ENCODE measurements around the gene TMEM129. TPM values are rescaled to one million over a fixed set of nuclear protein-coding genes. Genes with fewer than 3 reads are reported as not detected.
A peak's percentile ranks its signal among the peaks of the same experiment; 100 is the strongest.

TMEM129 gene
- total RNA-seq, 2 experiments from 2014 or later, result 39.2 to 44.0 TPM

GRCh38 chr4:1727117-1728031 lies 6.3 kb upstream of the TMEM129 start:
- Histone ChIP-seq H4K20me1 (ENCODE audit: insufficient read depth, low read length) (peaks cover 26% of the 10 kb centered on the region), H3K4me3 (ENCODE audit: low read depth, low read length, poor library complexity, severe bottlenecking) (no peak overlapping the region), H3K4me2 (ENCODE audit: low read length) (no peak overlapping the region), H3K9me3 (ENCODE audit: low read length) (no peaks in the 10 kb centered on the region), H3K9me2 (ENCODE audit: insufficient read depth, low read length) (no peaks in the 10 kb centered on the region), H2AFZ (ENCODE audit: low read length) (no peak overlapping the region), H3K36me3 (ENCODE audit: insufficient read depth, low read length) (peaks cover 95% of the 10 kb centered on the region), H3K27ac (ENCODE audit: low read depth, low read length, poor library complexity, severe bottlenecking) (no peak overlapping the region), H3K4me1 (ENCODE audit: insufficient read depth, low read length, poor library complexity, severe bottlenecking) (peaks cover 39% of the 10 kb centered on the region), H3K79me2 (ENCODE audit: insufficient read depth, low read depth, low read length) (peaks cover 84% of the 10 kb centered on the region)
- no TSS peak for BruUV-seq (replicated peaks)
- ChIA-PET POLR2A (no interaction called here), CTCF (ENCODE audit: unreplicated experiment) (no interaction called here)
- DNase-seq (ENCODE audit: low spot score), result no peak
- intact Hi-C loops (cut with micrococcal nuclease; ENCODE audit: unreplicated experiment), result loop anchor here (2.0 kb wide), 1 partner anchor 19 kb away; no protein-coding TSS in a partner anchor
- TF ChIP-seq CTCF (conservative IDR thresholded peaks at IDR 0.05; ENCODE audit: low read length) (no peak), EZH2phosphoT487 (IDR thresholded peaks at IDR 0.05; ENCODE audit: borderline replicate concordance, low read depth, low read length) (no peak)

- Histone ChIP-seq H3K36me3 (ENCODE audit: insufficient read depth, low read length) (peaks cover 93% of the 10 kb centered on the region), H3K4me1 (ENCODE audit: insufficient read depth, low read length, poor library complexity, severe bottlenecking) (peaks cover 39% of the 10 kb centered on the region), H3K4me2 (ENCODE audit: low read length) (peak overlapping the region; percentile 2; the same call in 1 of the 2 replicates), H3K9me2 (ENCODE audit: insufficient read depth, low read length) (no peaks in the 10 kb centered on the region), H3K27ac (ENCODE audit: low read depth, low read length, poor library complexity, severe bottlenecking) (no peak overlapping the region), H2AFZ (ENCODE audit: low read length) (no peak overlapping the region), H3K4me3 (ENCODE audit: low read depth, low read length, poor library complexity, severe bottlenecking) (no peak overlapping the region), H4K20me1 (ENCODE audit: insufficient read depth, low read length) (peaks cover 26% of the 10 kb centered on the region), H3K79me2 (ENCODE audit: insufficient read depth, low read depth, low read length) (peaks cover 91% of the 10 kb centered on the region), H3K9me3 (ENCODE audit: low read length) (no peaks in the 10 kb centered on the region)
- no TSS peak for BruUV-seq (replicated peaks)
- CTCF ChIA-PET (ENCODE audit: unreplicated experiment), result interaction anchor here (0.6 to 1.0 kb wide), 2 partner anchors 24 to 35 kb away, joined by 3 read pairs; no protein-coding TSS in a partner anchor
- peak; percentile 83 for DNase-seq (ENCODE audit: low spot score)
- intact Hi-C loops (cut with micrococcal nuclease; ENCODE audit: unreplicated experiment), result loop anchor here (1.0 to 2.0 kb wide), 2 partner anchors 18 to 33 kb away; no protein-coding TSS in a partner anchor
- POLR2A ChIA-PET, result interaction anchor here (0.6 kb wide), 1 partner anchor 938 kb away, joined by 4 read pairs; no protein-coding TSS in a partner anchor
- TF ChIP-seq CTCF (conservative IDR thresholded peaks at IDR 0.05; ENCODE audit: low read length), result peak; percentile 98
- TF ChIP-seq EZH2phosphoT487 (IDR thresholded peaks at IDR 0.05; ENCODE audit: borderline replicate concordance, low read depth, low read length), result no peak
Observed at GRCh38 chr4:1726146-1726934, 5.2 kb upstream of the TMEM129 start.

All from OCI-LY7 (cell line).